GM18499 (cell line): ENCODE data around the gene DUOXA2.

Experiments
- ATAC-seq: cut with Tn5 transposase; IDR thresholded peaks from one replicate; pipeline ENCODE4 v1.9.1; 2021; ENCODE audit warnings: moderate number of reproducible peaks; ENCODE audit not compliant: insufficient read depth, unreplicated experiment

Gene DUOXA2

GRCh38 chr15:45116006-45116481, 1.9 kb downstream of the DUOXA2 start:
- ATAC-seq = no peak

GRCh38 chr15:45116482-45117307, 2.6 kb downstream of the DUOXA2 start:
- no peak for ATAC-seq

- peak; percentile 13 for ATAC-seq
Measured at GRCh38 chr15:45117308-45118130, 3.4 kb downstream of the DUOXA2 start.

GRCh38 chr15:45118131-45118588, 4.0 kb downstream of the DUOXA2 start:
- ATAC-seq = peak; percentile 89

GRCh38 chr15:45118996-45119395, 4.9 kb downstream of the DUOXA2 start:
- ATAC-seq = no peak

DNA sequence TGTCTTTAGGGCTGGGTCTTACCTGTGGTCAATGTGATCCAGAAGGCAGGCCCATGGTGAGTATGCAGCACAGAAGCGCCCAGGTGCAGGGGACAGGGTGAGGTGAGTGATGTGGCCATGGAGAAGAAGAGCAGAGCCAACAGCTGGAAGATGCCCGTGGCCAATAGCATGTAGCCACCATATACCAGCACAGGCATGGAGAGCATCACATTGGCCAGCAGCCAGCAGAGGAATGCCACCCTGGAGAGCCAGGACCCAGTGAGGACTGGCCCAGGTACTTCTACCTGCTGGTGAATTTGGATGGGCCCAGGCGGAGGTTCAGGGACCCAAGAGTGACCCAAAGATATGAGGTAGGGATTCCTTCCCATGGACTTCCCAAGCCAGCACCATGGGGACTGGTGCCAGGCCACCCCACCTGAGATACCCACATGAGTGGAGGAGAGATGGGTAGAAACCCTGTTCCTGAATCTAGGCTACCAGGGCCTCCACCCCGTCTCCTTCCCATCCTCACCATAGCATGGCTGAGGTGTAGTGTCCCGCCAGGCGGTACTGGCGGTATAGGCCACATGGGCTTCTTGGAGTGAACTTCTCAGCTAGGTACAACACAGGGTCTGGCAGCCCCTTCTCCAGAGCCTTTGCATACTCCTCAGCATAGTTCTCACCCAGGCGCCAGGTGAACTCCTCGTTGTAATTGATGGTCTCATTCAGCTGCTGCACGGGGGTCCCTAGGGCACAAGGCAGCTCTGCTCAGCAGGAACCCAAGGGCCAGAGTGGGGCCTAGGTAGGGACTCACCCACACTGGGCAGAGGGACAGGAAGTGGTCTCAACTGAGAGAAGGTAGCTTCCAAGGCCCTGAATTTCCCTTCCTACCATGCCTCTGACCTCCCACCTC, 6.2 kb downstream of the DUOXA2 start:
- ATAC-seq = no peak

GRCh38 chr15:45121020-45121419, 6.9 kb downstream of the DUOXA2 start:
- no peak for ATAC-seq

GRCh38 chr15:45121706-45122417, 7.7 kb downstream of the DUOXA2 start:
- no peak for ATAC-seq

DNA sequence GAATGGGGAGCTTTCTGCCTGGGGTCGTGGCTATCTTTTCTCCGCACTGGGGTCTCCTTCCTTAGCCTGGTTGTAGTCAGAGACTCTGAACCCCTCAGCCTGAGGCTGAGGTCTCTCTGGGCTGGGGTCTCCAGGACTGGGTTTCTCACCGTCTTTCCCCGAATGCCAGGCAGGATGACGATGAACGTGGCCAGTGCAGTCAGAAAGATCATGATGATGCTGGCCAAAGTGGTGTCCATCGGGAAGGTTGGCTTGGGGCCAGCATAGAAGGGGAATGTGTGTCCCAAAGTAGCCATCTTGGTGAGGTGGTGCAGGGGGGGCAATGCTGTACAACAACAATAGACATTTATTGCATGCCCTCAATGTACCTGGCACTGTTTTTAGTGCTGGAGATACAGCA, 8.6 kb downstream of the DUOXA2 start:
- no peak for ATAC-seq

GRCh38 chr15:45123397-45123796, 9.3 kb downstream of the DUOXA2 start:
- no peak for ATAC-seq

DNA sequence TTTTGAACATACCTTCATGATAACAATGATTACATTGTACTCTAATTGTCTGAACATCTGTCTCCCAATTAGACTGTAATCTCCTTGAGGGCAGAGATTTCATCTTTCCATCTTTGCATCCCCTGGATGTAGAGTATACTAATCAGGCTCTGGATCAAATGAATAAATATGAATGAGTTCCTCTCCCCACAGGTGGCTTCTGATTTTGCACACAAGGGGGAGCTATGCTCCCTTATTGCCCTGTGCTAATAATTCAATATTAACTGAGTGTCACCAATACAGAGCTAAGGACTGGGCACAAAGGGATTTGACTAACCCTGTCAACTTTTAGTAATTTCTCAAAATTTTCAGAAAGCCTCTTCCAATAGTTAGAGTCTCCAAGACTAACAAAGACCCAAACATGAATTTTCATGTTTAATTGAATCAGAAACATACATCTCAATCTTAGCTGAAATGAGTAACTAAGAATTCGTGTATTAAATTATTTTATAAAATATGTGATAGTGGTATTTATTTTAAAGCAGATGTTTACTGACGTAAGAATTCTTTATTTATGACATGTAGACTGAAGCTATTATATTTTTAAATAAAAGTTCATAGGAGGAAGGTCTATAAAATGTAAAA, 12.5 kb downstream of the DUOXA2 start:
- ATAC-seq = no peak

DNA sequence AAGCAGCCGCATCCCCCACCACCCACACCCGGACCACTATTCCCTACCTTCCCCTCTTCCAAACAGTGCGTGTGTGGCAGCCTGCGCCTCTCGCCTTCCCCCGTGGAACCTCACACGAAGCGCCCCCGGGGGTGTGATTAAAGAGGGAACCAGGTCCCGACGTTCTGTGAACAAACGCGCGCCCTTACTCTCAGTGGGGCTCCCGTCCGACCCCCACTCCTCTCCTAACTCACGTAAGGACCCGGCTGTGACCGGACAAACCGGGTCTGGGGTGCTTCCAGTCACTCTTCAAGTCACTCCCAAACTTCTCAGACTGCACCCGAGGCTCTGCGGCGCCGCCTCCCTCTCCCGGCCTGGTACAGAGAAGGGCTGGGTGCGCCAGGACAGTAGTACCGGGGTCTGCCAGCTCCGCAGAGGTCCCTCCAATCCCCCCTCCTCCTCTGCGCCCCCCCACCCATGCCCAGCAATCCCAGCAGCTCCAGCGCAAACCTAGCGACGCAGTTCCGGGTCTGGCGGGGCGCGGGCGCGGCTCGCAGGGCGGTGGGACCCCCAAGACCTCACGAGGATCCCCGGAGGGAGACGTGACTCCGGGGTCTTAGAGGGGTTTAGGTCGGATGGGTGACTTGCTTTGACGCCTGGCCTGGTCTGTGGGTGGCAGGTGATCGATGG, 15.0 kb downstream of the DUOXA2 start:
- ATAC-seq = no peak

GRCh38 chr15:45129651-45130129, 15.6 kb downstream of the DUOXA2 start, which contains the start of the genes DUOX1 and DUOXA1:
Gene DUOX1 (plus strand): TSS chr15:45129994. CDS start chr15:45131967, 1,973 bp downstream.
Gene DUOXA1 (minus strand): TSS chr15:45129879. CDS start chr15:45123014, 6,865 bp downstream.
- ATAC-seq = no peak

DNA sequence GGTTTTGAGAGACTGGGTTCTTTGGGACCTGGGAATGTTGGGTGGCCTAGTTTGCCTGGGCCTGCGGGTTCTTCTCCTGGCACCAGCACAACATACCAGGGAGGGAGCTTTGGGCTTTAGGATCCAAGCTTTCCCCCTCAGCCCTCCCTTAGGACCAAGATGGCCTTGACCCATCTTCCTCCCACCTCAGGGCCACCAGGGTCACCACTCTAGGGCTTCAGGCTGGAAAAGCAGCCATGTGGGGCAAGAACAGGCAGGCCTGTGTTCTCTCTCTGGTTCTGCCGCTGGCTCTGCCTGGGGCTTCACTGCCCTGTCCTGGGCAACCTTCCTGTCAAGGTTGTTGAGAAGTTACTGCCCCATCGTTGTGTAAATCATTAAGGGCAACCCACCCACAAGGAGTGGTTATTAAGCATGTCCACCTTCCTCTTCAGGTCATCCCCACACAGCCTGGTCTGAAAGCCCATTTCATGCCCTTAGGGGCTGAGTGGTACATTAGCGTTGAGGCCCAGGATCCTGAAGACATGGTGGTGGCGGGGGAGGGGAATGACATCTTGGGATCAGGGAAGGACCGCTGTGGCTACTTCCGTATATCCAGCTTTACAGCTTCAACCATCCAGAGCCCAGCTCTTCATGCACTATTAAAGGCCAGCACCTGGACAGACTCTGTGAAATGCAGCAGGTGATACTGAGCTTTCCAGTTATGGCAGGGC, 16.3 kb downstream of the DUOXA2 start:
- no peak for ATAC-seq

DNA sequence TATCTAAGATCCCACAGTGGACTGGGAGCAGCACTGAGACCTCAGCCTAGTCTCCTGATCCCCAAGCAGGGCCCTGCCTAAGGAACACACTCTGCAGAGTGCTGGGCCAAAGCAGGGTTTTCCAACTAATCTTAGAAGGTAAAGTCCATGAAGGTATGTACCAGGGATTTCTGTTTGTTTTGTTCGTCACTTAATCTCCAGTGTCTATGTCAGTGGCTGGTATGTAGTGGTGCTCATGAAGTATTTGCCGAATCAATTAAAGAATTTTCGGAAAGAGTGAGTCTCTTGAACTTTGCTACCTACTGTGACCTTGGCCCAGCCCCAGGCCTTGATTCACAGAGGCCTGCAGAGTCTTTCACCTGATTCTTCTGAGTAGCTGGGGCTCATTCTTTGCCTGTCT, 17.4 kb downstream of the DUOXA2 start:
- no peak for ATAC-seq

DNA sequence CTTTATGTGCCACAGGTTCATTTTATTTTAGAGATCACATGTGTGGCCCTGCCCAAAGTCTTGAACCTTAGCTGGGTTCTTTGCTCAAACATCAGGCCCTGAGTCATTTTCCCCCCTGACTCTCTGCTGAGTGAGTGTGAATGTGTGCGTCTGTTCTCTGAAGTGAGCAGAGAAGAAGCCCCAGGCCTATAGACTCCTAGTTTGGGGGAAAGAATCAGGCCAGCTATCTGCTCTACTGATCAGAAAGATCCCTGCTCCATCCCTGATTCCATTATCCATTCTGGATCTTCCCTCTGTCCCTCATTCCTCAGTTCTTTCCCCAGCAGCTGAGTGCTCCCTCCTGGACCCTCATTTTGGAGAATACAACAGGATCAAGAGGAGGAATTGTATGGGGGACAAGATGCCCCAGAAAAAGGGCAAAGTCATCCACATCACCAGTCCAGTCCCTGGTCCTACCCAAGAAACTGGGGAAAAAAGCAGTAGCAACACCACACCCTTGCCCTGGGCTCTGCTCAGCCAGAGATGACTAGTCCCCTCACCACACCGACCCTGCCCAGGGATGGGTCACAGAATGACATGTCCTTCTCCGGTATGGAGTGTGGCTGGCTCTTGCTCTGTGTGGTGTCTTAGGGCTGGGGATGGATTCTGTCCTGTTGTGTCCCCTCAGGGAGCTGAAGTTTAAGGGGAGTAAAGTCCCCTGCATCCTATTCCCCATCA, 18.9 kb downstream of the DUOXA2 start:
- no peak for ATAC-seq

- ATAC-seq = no peak
Measured at GRCh38 chr15:45133561-45133920, 19.4 kb downstream of the DUOXA2 start.
